Immature natural killer cell (primary cell): ENCODE data around the gene MAPT. TPM values are rescaled to one million over a fixed set of nuclear protein-coding genes. Genes with fewer than 3 reads are reported as not detected.

Experiments used
- DNase-seq, 3 donors: peaks; one replicate each; pipeline ENCODE4 v3.0.0; 2022; ENCODE audit warnings: mixed read lengths in 1 of 3
- H3K27ac Mint-ChIP-seq, 6 donors: one replicate each; pipeline ENCODE4 v1.8.0; 2020; ENCODE audit warnings: mixed read lengths in 6 of 6, mild to moderate bottlenecking in 5 of 6, inconsistent platforms in 4 of 6, moderate library complexity in 3 of 6
- H3K27me3 Mint-ChIP-seq, 3 donors: one replicate each; pipeline ENCODE4 v1.8.0; 2020 to 2021; ENCODE audit warnings: low read depth in 3 of 3, mild to moderate bottlenecking in 3 of 3, mixed read lengths in 3 of 3, moderate library complexity in 3 of 3, inconsistent platforms in 1 of 3
- H3K36me3 Mint-ChIP-seq, 3 donors: one replicate each; pipeline ENCODE4 v1.8.0; 2020; ENCODE audit warnings: mixed read lengths in 3 of 3, inconsistent platforms in 2 of 3, mild to moderate bottlenecking in 2 of 3
- H3K4me1 Mint-ChIP-seq, 2 donors: one replicate each; pipeline ENCODE4 v1.8.0; 2020; ENCODE audit warnings: inconsistent platforms in 2 of 2, mild to moderate bottlenecking in 2 of 2, mixed read lengths in 2 of 2, moderate library complexity in 1 of 2
- H3K4me3 Mint-ChIP-seq, 5 donors: one replicate each; pipeline ENCODE4 v1.8.0; 2020; ENCODE audit warnings: mild to moderate bottlenecking in 5 of 5, mixed read lengths in 5 of 5, inconsistent platforms in 3 of 5, moderate library complexity in 3 of 5
- H3K9me3 Mint-ChIP-seq, 6 donors: one replicate each; pipeline ENCODE4 v1.8.0; 2020; ENCODE audit warnings: mild to moderate bottlenecking in 6 of 6, mixed read lengths in 6 of 6, inconsistent platforms in 4 of 6, moderate library complexity in 3 of 6
- polyA plus RNA-seq, 3 donors: library from polyadenylated mRNA; unstranded; fragments of 300-500 nt; fragmentation: Illumina TruSeq; gene quantifications; one replicate each; pipeline ENCODE4 v1.2.3, GENCODE V29; 2021

The MAPT gene
- polyA plus RNA-seq, 3 donors from 2014 or later = 0.40 TPM; not detected in 2

DNA sequence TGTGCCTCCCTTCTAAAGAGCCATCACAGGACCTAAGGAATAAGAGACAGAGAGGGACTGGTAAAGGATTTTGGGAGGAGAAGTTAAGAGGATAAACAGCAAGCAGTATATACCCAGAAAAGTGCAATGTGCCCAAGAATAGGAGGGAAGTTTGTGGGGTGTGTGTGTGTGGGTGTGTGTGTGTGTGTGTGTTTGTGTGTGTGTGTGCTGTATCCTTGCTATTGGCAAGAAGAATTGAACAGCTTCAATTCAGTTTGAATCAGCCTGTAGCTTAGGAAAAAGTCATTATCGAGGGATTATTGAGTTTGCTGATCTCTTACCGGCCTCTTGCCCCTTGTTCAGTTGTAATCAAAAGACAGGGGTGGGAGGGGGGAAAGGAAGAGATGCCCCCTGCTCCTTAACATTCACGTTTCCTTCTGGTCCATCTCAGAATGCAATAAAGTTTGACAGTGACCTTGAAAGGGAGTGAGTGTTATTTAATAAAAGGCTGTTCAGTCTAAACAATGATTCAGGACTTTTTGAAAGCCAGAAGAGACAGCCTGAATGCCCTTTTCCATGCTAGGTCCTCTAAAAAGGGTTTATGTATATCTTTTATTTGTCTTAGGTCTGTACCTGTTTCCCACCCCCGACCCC, 23.9 kb upstream of the MAPT start:
- Mint-ChIP-seq H3K4me1 (no peaks in the 10 kb centered on the region), H3K27me3 (peaks cover 0 to 6% (median 1%) of the 10 kb centered on the region in 3 donors), H3K9me3 (no peaks in the 10 kb centered on the region), H3K4me3 (no peak overlapping the region), H3K36me3 (no peaks in the 10 kb centered on the region), H3K27ac (no peak overlapping the region)
- DNase-seq = no peak

- no peaks in the 10 kb centered on the region for H3K4me1 Mint-ChIP-seq
- H3K9me3 Mint-ChIP-seq = no peaks in the 10 kb centered on the region
- peaks cover 0 to 9% (median 1%) of the 10 kb centered on the region in 3 donors for H3K27me3 Mint-ChIP-seq
- no peak for DNase-seq
- H3K27ac Mint-ChIP-seq = no peak overlapping the region
- no peaks in the 10 kb centered on the region for H3K36me3 Mint-ChIP-seq
- H3K4me3 Mint-ChIP-seq = no peak overlapping the region
Measured at GRCh38 chr17:45871718-45872117, 22.6 kb upstream of the MAPT start.

DNA sequence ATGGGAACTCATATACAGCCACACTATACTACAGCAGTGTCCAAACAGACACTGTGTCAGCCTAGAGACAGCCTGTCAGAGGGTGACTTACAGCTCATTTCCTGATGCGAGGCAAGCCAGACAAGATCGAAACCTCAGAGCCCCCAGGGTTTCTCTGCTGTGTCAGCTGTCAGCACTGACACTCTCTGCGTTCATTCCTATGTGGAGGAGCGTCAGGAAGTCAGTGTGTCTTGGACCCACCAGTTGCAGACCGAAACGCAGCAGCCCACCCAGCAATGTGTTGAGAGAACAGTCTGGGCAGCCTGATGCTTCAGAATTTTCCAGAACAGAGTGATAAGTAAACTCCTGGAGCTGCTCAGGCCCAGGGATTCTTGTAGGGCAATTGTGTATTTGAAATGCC, 20.6 kb upstream of the MAPT start:
- peaks cover 0 to 9% (median 1%) of the 10 kb centered on the region in 3 donors for H3K27me3 Mint-ChIP-seq
- H3K27ac Mint-ChIP-seq = no peak overlapping the region
- no peak for DNase-seq
- no peaks in the 10 kb centered on the region for H3K4me1 Mint-ChIP-seq
- no peak overlapping the region for H3K4me3 Mint-ChIP-seq
- peaks cover 0 to 1% (median 0%) of the 10 kb centered on the region in 6 donors for H3K9me3 Mint-ChIP-seq
- no peaks in the 10 kb centered on the region for H3K36me3 Mint-ChIP-seq

- no peak overlapping the region for H3K27ac Mint-ChIP-seq
- peaks cover 0 to 1% (median 0%) of the 10 kb centered on the region in 6 donors for H3K9me3 Mint-ChIP-seq
- no peaks in the 10 kb centered on the region for H3K36me3 Mint-ChIP-seq
- no peak overlapping the region for H3K4me3 Mint-ChIP-seq
- DNase-seq = no peak
- no peaks in the 10 kb centered on the region for H3K4me1 Mint-ChIP-seq
- peaks cover 0 to 9% (median 1%) of the 10 kb centered on the region in 3 donors for H3K27me3 Mint-ChIP-seq
Measured at GRCh38 chr17:45874151-45874550, 20.2 kb upstream of the MAPT start.

GRCh38 chr17:45876539-45876938, 17.8 kb upstream of the MAPT start:
- Mint-ChIP-seq H3K36me3 (no peaks in the 10 kb centered on the region), H3K27me3 (peaks cover 0 to 7% (median 1%) of the 10 kb centered on the region in 3 donors), H3K4me1 (no peaks in the 10 kb centered on the region), H3K27ac (no peak overlapping the region), H3K4me3 (no peak overlapping the region), H3K9me3 (peaks cover 0 to 1% (median 0%) of the 10 kb centered on the region in 6 donors)
- DNase-seq = no peak

GRCh38 chr17:45877467-45877866, 16.9 kb upstream of the MAPT start:
- H3K27ac Mint-ChIP-seq = no peak overlapping the region
- peaks cover 0 to 1% (median 0%) of the 10 kb centered on the region in 6 donors for H3K9me3 Mint-ChIP-seq
- H3K4me3 Mint-ChIP-seq = no peak overlapping the region
- H3K27me3 Mint-ChIP-seq = peaks cover 0 to 8% (median 0%) of the 10 kb centered on the region in 3 donors
- DNase-seq = no peak
- peaks cover 0 to 2% of the 10 kb centered on the region in 2 donors for H3K4me1 Mint-ChIP-seq
- no peaks in the 10 kb centered on the region for H3K36me3 Mint-ChIP-seq

- peaks cover 0 to 3% (median 2%) of the 10 kb centered on the region in 3 donors for H3K27me3 Mint-ChIP-seq
- H3K27ac Mint-ChIP-seq = no peak overlapping the region
- peaks cover 2 to 6% of the 10 kb centered on the region in 2 donors for H3K4me1 Mint-ChIP-seq
- no peak for DNase-seq
- peaks cover 0 to 3% (median 0%) of the 10 kb centered on the region in 3 donors for H3K36me3 Mint-ChIP-seq
- no peak overlapping the region for H3K4me3 Mint-ChIP-seq
- H3K9me3 Mint-ChIP-seq = peaks cover 0 to 11% (median under 1%) of the 10 kb centered on the region in 6 donors
Measured at GRCh38 chr17:45883063-45883462, 11.3 kb upstream of the MAPT start.

DNA sequence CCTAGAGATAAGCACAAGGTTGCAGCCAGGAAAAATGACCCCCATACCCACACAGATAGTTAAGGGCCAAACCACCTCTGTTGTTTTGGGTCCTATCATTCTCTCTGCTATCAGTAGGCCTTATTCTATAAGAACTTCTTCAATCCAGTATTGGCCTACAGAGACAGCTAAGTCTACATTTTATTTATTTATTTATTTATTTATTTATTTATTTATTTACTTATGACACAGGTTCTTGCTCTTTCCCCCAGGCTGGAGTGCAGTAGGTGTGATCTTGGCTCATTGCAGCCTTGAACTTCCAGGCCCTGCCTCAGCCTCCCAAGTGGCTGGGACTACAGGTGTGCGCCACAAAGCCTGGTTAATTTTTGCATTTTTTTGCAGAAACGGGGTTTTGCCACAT, 7.5 kb upstream of the MAPT start:
- Mint-ChIP-seq H3K27ac (no peak overlapping the region), H3K4me1 (peaks cover 2 to 6% of the 10 kb centered on the region in 2 donors), H3K36me3 (peaks cover 0 to 3% (median 0%) of the 10 kb centered on the region in 3 donors), H3K9me3 (peaks cover 0 to 11% (median under 1%) of the 10 kb centered on the region in 6 donors), H3K4me3 (no peak overlapping the region), H3K27me3 (peaks cover 2 to 7% (median 2%) of the 10 kb centered on the region in 3 donors)
- DNase-seq = no peak

DNA sequence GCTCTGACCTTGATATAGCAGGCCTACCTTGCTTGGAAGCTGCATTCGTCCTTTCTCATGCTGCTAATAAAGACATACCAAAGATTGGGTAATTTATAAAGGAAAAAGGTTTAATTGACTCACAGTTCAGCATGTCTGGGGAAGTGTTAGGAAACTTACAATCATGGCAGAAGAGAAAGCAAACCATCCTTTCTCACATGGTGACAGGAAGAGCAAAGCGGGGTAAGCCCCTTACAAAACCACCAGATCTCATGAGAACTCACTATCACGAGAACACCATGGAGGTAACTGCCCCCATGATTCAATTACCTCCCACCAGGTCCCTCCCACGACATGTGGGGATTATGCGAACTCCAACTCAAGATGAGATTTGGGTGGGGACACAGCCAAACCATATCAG, 6.0 kb upstream of the MAPT start:
- Mint-ChIP-seq H3K27me3 (peaks cover 0 to 8% (median 2%) of the 10 kb centered on the region in 3 donors), H3K4me1 (no peaks in the 10 kb centered on the region), H3K9me3 (peaks cover 0 to 11% (median under 1%) of the 10 kb centered on the region in 6 donors), H3K27ac (no peak overlapping the region), H3K4me3 (no peak overlapping the region), H3K36me3 (peaks cover 0 to 3% (median 0%) of the 10 kb centered on the region in 3 donors)
- no peak for DNase-seq

DNA sequence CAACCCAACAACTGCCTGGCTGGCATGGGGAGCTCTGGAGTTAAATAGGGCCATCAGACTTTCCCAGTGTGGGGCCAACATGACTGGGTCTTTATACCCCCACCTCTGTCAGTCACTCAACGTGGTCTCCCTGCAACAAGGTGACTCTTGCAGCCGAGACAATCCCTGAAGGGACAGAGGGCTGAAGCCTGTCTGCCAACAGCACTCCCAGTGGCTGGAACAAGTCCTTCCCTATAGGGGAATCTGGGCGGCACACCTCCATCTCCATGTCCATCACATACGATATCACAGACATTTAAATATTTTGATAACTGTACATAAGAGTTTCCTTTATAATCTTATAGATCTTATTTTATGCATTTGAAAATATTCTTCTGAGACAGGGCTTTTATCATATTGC, 4.8 kb upstream of the MAPT start:
- peaks cover 0 to 3% (median 0%) of the 10 kb centered on the region in 3 donors for H3K36me3 Mint-ChIP-seq

GRCh38 chr17:45893725-45894021, 681 bp upstream of the MAPT start:
- H3K36me3 Mint-ChIP-seq = no peaks in the 10 kb centered on the region

More for the DNA sequence above, 4.8 kb upstream of the MAPT start:
- Mint-ChIP-seq H3K4me3 (no peak overlapping the region), H3K4me1 (no peaks in the 10 kb centered on the region), H3K9me3 (peaks cover 0 to 9% (median 0%) of the 10 kb centered on the region in 6 donors), H3K27me3 (peaks cover 2 to 13% (median 10%) of the 10 kb centered on the region in 3 donors), H3K27ac (no peak overlapping the region)
- no peak for DNase-seq

GRCh38 chr17:45895304-45895968, 1.1 kb downstream of the MAPT start:
- Mint-ChIP-seq H3K4me1 (peaks cover 9 to 10% of the 10 kb centered on the region in 2 donors), H3K27me3 (peaks cover 10 to 23% (median 19%) of the 10 kb centered on the region in 3 donors), H3K4me3 (peak overlapping the region; percentile 82 to 92 (median 87)), H3K27ac (no peak overlapping the region), H3K9me3 (no peaks in the 10 kb centered on the region), H3K36me3 (no peaks in the 10 kb centered on the region)
- DNase-seq = peak; percentile 6 to 11 (median 7)

More at GRCh38 chr17:45893725-45894021, 681 bp upstream of the MAPT start:
- Mint-ChIP-seq H3K9me3 (no peaks in the 10 kb centered on the region), H3K27me3 (peaks cover 12 to 24% (median 18%) of the 10 kb centered on the region in 3 donors), H3K4me3 (peak overlapping the region; percentile 76 to 92 (median 83)), H3K4me1 (peaks cover 9 to 10% of the 10 kb centered on the region in 2 donors), H3K27ac (peak overlapping the region in 5 of 6 donors; percentile 29 to 66 (median 45))
- no peak for DNase-seq

GRCh38 chr17:45895969-45896785, 1.8 kb downstream of the MAPT start:
- H3K27me3 Mint-ChIP-seq = peaks cover 10 to 23% (median 19%) of the 10 kb centered on the region in 3 donors
- peaks cover 9 to 10% of the 10 kb centered on the region in 2 donors for H3K4me1 Mint-ChIP-seq
- no peak for DNase-seq
- peak overlapping the region; percentile 70 to 92 (median 82) for H3K4me3 Mint-ChIP-seq
- H3K27ac Mint-ChIP-seq = no peak overlapping the region
- H3K9me3 Mint-ChIP-seq = no peaks in the 10 kb centered on the region
- H3K36me3 Mint-ChIP-seq = no peaks in the 10 kb centered on the region
